ENCODE measurements around the gene PNPLA7. TPM values are rescaled to one million over a fixed set of nuclear protein-coding genes. Genes with fewer than 3 reads are reported as not detected.
"Not testable (repeated sequence)": the region's sequence is repeated elsewhere in the genome, so short reads cannot be mapped to it uniquely, and the experiment has no call there.

The PNPLA7 gene
- total and polyA plus RNA-seq, 4 donors, result 0.75 to 6.5 (median 2.1) TPM

GRCh38 chr9:137534256-137535119, 15.7 kb downstream of the PNPLA7 start:
- Histone ChIP-seq H3K27ac (ENCODE audit: low read depth in 1 of 2, low read length in 2 of 2) (peak overlapping the region in 1 of 2 donors; percentile 42), H3K4me1 (ENCODE audit: control insufficient read depth in 4 of 4, insufficient read depth in 4 of 4, low read length in 3 of 4) (peaks cover 0 to 13% (median 7%) of the 10 kb centered on the region in 4 donors), H3K36me3 (ENCODE audit: control insufficient read depth in 4 of 4, insufficient read depth in 3 of 4, low read depth in 1 of 4, low read length in 3 of 4) (peaks cover 0 to 7% (median 4%) of the 10 kb centered on the region in 4 donors), H3K4me3 (ENCODE audit: low read depth in 1 of 3, low read length in 3 of 3) (no peak overlapping the region), H3K27me3 (ENCODE audit: control insufficient read depth in 4 of 4, insufficient read depth in 4 of 4, low read length in 3 of 4) (no peaks in the 10 kb centered on the region), H3K9ac (ENCODE audit: low read depth in 1 of 2, low read length in 2 of 2) (peak overlapping the region in 1 of 2 donors; percentile 31), H3K9me3 (ENCODE audit: control insufficient read depth in 4 of 4, low read length in 3 of 4) (no peaks in the 10 kb centered on the region)
- WGBS, result 40% methylated on average over 19 of the region's 19 CpGs
- peak; percentile 66 to 70 for TF ChIP-seq RAD21 (IDR thresholded peaks at IDR 0.05)
- no peak for TF ChIP-seq MAX (IDR thresholded peaks at IDR 0.05)
- TF ChIP-seq, protein P1, sequence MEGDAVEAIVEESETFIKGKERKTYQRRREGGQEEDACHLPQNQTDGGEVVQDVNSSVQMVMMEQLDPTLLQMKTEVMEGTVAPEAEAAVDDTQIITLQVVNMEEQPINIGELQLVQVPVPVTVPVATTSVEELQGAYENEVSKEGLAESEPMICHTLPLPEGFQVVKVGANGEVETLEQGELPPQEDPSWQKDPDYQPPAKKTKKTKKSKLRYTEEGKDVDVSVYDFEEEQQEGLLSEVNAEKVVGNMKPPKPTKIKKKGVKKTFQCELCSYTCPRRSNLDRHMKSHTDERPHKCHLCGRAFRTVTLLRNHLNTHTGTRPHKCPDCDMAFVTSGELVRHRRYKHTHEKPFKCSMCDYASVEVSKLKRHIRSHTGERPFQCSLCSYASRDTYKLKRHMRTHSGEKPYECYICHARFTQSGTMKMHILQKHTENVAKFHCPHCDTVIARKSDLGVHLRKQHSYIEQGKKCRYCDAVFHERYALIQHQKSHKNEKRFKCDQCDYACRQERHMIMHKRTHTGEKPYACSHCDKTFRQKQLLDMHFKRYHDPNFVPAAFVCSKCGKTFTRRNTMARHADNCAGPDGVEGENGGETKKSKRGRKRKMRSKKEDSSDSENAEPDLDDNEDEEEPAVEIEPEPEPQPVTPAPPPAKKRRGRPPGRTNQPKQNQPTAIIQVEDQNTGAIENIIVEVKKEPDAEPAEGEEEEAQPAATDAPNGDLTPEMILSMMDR (IDR thresholded peaks at IDR 0.05; ENCODE audit: low read depth, low read length, missing input control), result peak; percentile 46
- TF ChIP-seq HNF4A (conservative IDR thresholded peaks at IDR 0.05), result peak; percentile 30 to 36
- peak in 1 of 2 donors; percentile 19 for TF ChIP-seq RXRA (IDR thresholded peaks at IDR 0.05)
- TF ChIP-seq NR2F2 (IDR thresholded peaks at IDR 0.05), result no peak
- no peak for DNase-seq (ENCODE audit: low spot score)

DNA sequence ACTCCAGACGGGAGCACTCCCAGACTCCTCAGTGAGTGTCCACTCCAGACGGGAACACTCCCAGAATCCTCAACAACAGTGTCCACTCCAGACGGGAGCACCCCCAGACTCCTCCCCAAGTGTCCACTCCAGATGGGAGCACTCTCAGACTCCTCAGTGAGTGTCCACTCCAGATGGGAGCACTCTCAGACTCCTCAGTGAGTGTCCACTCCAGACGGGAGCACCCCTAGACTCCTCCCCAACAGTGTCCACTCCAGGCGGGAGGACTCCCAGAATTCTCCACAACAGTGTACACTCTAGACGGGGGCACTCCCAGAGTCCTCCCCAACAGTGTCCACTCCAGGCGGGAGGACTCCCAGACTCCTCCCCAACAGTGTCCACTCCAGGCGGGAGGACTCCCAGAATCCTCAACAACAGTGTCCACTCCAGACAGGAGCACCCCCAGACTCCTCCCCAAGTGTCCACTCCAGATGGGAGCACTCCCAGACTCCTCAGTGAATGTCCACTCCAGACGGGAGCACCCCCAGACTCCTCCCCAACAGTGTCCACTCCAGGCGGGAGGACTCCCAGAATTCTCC, 17.2 kb downstream of the PNPLA7 start:
- 92% methylated on average over 10 of the region's 10 CpGs for WGBS
- H3K9ac ChIP-seq (ENCODE audit: low read depth in 1 of 2, low read length in 2 of 2); H3K36me3 ChIP-seq (ENCODE audit: control insufficient read depth in 4 of 4, insufficient read depth in 3 of 4, low read depth in 1 of 4, low read length in 3 of 4); DNase-seq (ENCODE audit: low spot score); H3K9me3 ChIP-seq (ENCODE audit: control insufficient read depth in 4 of 4, low read length in 3 of 4); H3K27ac ChIP-seq (ENCODE audit: low read depth in 1 of 2, low read length in 2 of 2); H3K4me3 ChIP-seq (ENCODE audit: low read depth in 1 of 3, low read length in 3 of 3); H3K27me3 ChIP-seq (ENCODE audit: control insufficient read depth in 4 of 4, insufficient read depth in 4 of 4, low read length in 3 of 4): not testable (repeated sequence)
- peaks cover 0 to 13% (median 7%) of the 10 kb centered on the region in 4 donors for H3K4me1 ChIP-seq (ENCODE audit: control insufficient read depth in 4 of 4, insufficient read depth in 4 of 4, low read length in 3 of 4)

GRCh38 chr9:137531099-137531765, 19.0 kb downstream of the PNPLA7 start:
- Histone ChIP-seq H3K36me3 (ENCODE audit: control insufficient read depth in 4 of 4, insufficient read depth in 3 of 4, low read depth in 1 of 4, low read length in 3 of 4) (peaks cover 0 to 2% (median under 1%) of the 10 kb centered on the region in 4 donors), H3K27ac (ENCODE audit: low read depth in 1 of 2, low read length in 2 of 2) (no peak overlapping the region), H3K9ac (ENCODE audit: low read depth in 1 of 2, low read length in 2 of 2) (no peak overlapping the region), H3K9me3 (ENCODE audit: control insufficient read depth in 4 of 4, low read length in 3 of 4) (no peaks in the 10 kb centered on the region), H3K4me1 (ENCODE audit: control insufficient read depth in 4 of 4, insufficient read depth in 4 of 4, low read length in 3 of 4) (peaks cover 0 to 13% (median 7%) of the 10 kb centered on the region in 4 donors), H3K27me3 (ENCODE audit: control insufficient read depth in 4 of 4, insufficient read depth in 4 of 4, low read length in 3 of 4) (no peaks in the 10 kb centered on the region), H3K4me3 (ENCODE audit: low read depth in 1 of 3, low read length in 3 of 3) (no peak overlapping the region)
- no peak for DNase-seq (ENCODE audit: low spot score)
- TF ChIP-seq JUND (IDR thresholded peaks at IDR 0.05), result no peak
- TF ChIP-seq NR2F2 (IDR thresholded peaks at IDR 0.05), result no peak
- TF ChIP-seq SP1 (IDR thresholded peaks at IDR 0.05), result no peak
- no peak for TF ChIP-seq RAD21 (IDR thresholded peaks at IDR 0.05)
- TF ChIP-seq, protein P1 (IDR thresholded peaks at IDR 0.05; ENCODE audit: low read depth, low read length, missing input control), result no peak
- no peak for TF ChIP-seq MAX (IDR thresholded peaks at IDR 0.05)
- no peak for TF ChIP-seq FOXA1 (IDR thresholded peaks at IDR 0.05)
- no peak for TF ChIP-seq RXRA (IDR thresholded peaks at IDR 0.05)
- TF ChIP-seq FOXA2 (IDR thresholded peaks at IDR 0.05), result no peak
- TF ChIP-seq TAF1 (conservative IDR thresholded peaks at IDR 0.05), result no peak
- TF ChIP-seq, protein P2, sequence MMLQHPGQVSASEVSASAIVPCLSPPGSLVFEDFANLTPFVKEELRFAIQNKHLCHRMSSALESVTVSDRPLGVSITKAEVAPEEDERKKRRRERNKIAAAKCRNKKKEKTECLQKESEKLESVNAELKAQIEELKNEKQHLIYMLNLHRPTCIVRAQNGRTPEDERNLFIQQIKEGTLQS (IDR thresholded peaks at IDR 0.05), result no peak
- no peak for TF ChIP-seq EGR1 (IDR thresholded peaks at IDR 0.05; ENCODE audit: low read depth in 2 of 2)
- TF ChIP-seq HNF4G (IDR thresholded peaks at IDR 0.05), result no peak
- TF ChIP-seq, protein P3, sequence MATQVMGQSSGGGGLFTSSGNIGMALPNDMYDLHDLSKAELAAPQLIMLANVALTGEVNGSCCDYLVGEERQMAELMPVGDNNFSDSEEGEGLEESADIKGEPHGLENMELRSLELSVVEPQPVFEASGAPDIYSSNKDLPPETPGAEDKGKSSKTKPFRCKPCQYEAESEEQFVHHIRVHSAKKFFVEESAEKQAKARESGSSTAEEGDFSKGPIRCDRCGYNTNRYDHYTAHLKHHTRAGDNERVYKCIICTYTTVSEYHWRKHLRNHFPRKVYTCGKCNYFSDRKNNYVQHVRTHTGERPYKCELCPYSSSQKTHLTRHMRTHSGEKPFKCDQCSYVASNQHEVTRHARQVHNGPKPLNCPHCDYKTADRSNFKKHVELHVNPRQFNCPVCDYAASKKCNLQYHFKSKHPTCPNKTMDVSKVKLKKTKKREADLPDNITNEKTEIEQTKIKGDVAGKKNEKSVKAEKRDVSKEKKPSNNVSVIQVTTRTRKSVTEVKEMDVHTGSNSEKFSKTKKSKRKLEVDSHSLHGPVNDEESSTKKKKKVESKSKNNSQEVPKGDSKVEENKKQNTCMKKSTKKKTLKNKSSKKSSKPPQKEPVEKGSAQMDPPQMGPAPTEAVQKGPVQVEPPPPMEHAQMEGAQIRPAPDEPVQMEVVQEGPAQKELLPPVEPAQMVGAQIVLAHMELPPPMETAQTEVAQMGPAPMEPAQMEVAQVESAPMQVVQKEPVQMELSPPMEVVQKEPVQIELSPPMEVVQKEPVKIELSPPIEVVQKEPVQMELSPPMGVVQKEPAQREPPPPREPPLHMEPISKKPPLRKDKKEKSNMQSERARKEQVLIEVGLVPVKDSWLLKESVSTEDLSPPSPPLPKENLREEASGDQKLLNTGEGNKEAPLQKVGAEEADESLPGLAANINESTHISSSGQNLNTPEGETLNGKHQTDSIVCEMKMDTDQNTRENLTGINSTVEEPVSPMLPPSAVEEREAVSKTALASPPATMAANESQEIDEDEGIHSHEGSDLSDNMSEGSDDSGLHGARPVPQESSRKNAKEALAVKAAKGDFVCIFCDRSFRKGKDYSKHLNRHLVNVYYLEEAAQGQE (IDR thresholded peaks at IDR 0.05), result no peak
- WGBS, result 82% methylated on average over 17 of the region's 17 CpGs
